Measurements from ENCODE around the gene KPNA6. TPM values are rescaled to one million over a fixed set of nuclear protein-coding genes. Genes with fewer than 3 reads are reported as not detected.

KPNA6 gene
- polyA plus RNA-seq, 1 experiment = 26.6 TPM

DNA sequence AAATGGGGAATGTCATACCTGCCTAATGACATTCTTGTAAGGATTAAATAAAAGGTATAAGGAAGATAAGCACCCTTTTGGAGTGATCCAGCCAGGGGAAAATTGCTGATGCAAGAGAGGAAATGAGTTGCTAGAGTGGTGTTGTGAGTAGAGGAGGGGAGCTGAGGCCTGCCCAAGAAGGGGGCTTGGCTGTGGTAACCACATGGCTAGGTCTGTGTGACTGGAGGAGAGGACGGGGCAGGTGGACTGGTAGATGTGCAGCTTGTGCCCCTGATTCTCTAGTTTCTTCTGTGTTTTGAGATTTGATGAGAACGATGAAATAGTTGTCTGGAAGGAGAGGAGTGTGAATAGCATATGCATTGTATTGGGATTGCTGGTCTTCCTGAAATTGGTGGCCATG is 78.2 kb downstream of the KPNA6 start:
- Histone ChIP-seq H3K27me3 (ENCODE audit: control insufficient read depth, insufficient read depth, low read length) (no peaks in the 10 kb centered on the region), H3K4me3 (ENCODE audit: low read depth, low read length) (no peak overlapping the region), H3K36me3 (ENCODE audit: control insufficient read depth, insufficient read depth, low read length) (peaks cover 36% of the 10 kb centered on the region)
- ChIA-PET CTCF (interaction anchor here (0.6 kb wide), 1 partner anchor 1031 kb away, joined by 3 read pairs; no protein-coding TSS in a partner anchor), POLR2A (interaction anchor here (0.6 kb wide), 1 partner anchor 140 kb away, joined by 4 read pairs; no protein-coding TSS in a partner anchor)
- TF ChIP-seq, protein P1, sequence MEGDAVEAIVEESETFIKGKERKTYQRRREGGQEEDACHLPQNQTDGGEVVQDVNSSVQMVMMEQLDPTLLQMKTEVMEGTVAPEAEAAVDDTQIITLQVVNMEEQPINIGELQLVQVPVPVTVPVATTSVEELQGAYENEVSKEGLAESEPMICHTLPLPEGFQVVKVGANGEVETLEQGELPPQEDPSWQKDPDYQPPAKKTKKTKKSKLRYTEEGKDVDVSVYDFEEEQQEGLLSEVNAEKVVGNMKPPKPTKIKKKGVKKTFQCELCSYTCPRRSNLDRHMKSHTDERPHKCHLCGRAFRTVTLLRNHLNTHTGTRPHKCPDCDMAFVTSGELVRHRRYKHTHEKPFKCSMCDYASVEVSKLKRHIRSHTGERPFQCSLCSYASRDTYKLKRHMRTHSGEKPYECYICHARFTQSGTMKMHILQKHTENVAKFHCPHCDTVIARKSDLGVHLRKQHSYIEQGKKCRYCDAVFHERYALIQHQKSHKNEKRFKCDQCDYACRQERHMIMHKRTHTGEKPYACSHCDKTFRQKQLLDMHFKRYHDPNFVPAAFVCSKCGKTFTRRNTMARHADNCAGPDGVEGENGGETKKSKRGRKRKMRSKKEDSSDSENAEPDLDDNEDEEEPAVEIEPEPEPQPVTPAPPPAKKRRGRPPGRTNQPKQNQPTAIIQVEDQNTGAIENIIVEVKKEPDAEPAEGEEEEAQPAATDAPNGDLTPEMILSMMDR (IDR thresholded peaks at IDR 0.05; ENCODE audit: insufficient read depth, low read depth, low read length) = no peak
- DNase-seq (ENCODE audit: low read depth) = no peak

DNA sequence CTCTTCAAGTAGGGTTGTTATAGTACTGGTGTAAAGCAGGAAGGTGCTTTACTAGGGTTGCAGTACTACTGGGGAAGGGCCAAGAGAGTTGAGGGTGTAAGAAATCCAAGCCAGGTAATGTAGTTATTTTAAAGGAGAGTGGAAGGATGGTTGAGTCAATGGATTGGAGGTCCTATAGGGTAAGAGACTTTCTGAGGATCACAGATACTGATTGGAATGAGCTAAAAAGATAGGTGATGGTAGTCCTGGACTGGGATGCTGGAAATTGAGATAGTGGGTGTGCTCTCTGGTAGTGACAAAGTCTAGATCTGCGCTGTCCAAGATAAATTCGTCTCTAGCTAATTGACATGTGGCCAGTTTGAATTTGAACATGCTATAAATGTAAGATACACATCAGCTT is 78.6 kb downstream of the KPNA6 start:
- DNase-seq (ENCODE audit: low read depth) = no peak
- Histone ChIP-seq H3K4me3 (ENCODE audit: low read depth, low read length) (no peak overlapping the region), H3K36me3 (ENCODE audit: control insufficient read depth, insufficient read depth, low read length) (peaks cover 40% of the 10 kb centered on the region), H3K27me3 (ENCODE audit: control insufficient read depth, insufficient read depth, low read length) (no peaks in the 10 kb centered on the region)
- ChIA-PET POLR2A (interaction anchor here (0.6 kb wide), 1 partner anchor 140 kb away, joined by 4 read pairs; no protein-coding TSS in a partner anchor), CTCF (no interaction called here)
- TF ChIP-seq, protein P1 (IDR thresholded peaks at IDR 0.05; ENCODE audit: insufficient read depth, low read depth, low read length) = no peak

DNA sequence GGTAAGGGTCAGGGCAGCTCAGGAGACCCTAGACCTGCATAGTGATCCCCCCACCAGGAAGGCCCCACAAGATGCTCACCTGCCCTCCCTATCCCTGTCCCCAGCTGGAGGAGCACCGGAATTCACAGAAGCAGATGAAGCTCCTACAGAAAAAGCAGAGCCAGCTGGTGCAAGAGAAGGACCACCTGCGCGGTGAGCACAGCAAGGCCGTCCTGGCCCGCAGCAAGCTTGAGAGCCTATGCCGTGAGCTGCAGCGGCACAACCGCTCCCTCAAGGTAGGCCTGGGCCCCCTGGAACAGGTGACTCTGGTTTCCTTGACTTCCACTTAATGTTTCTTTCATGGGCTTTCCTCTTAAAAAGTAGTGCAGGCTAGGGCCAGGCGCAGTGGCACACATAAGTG is 80.0 kb downstream of the KPNA6 start:
- peaks cover 49% of the 10 kb centered on the region for H3K36me3 ChIP-seq (ENCODE audit: control insufficient read depth, insufficient read depth, low read length)
- no peak for DNase-seq (ENCODE audit: low read depth)
- POLR2A ChIA-PET = no interaction called here
- CTCF ChIA-PET = no interaction called here
- no peak overlapping the region for H3K4me3 ChIP-seq (ENCODE audit: low read depth, low read length)
- H3K27me3 ChIP-seq (ENCODE audit: control insufficient read depth, insufficient read depth, low read length) = no peaks in the 10 kb centered on the region
- TF ChIP-seq, protein P1 (IDR thresholded peaks at IDR 0.05; ENCODE audit: insufficient read depth, low read depth, low read length) = no peak

DNA sequence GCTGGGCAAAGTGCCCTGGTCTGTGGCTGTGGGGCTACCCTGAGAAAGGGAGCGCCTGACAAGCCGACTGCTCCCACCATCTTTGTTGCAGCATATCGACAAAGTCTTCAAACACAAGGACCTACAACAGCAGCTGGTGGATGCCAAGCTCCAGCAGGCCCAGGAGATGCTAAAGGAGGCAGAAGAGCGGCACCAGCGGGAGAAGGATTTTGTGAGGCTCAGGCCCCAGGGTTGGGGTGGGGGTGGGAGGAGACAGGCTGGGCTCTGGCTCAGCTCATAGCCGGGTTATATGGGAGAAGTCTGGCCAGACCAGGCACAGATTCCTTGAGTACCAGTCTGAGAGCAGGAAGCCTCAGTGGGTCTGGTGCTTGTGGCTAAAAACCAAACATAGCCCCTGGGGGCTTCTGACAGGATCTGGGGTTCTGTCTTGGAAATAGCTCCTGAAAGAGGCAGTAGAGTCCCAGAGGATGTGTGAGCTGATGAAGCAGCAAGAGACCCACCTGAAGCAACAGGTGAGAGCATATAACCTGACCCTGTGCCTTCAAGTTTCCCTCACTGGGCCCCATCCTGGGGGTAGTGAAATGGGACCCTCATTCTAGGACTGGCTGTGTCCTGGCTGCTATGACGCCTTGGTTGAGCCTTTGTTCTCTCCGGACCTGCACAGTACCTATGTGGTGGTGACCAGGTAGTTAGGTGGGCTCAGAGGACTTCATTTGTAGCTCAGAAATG is 84.5 kb downstream of the KPNA6 start:
- POLR2A ChIA-PET = no interaction called here
- Histone ChIP-seq H3K4me3 (ENCODE audit: low read depth, low read length) (no peak overlapping the region), H3K36me3 (ENCODE audit: control insufficient read depth, insufficient read depth, low read length) (peaks cover 72% of the 10 kb centered on the region), H3K27me3 (ENCODE audit: control insufficient read depth, insufficient read depth, low read length) (no peaks in the 10 kb centered on the region)
- TF ChIP-seq, protein P1 (IDR thresholded peaks at IDR 0.05; ENCODE audit: insufficient read depth, low read depth, low read length) = no peak
- CTCF ChIA-PET = interaction anchor here (0.9 to 1.1 kb wide), 2 partner anchors 9 to 12 kb away, joined by 3 read pairs; no protein-coding TSS in a partner anchor
- no peak for DNase-seq (ENCODE audit: low read depth)

DNA sequence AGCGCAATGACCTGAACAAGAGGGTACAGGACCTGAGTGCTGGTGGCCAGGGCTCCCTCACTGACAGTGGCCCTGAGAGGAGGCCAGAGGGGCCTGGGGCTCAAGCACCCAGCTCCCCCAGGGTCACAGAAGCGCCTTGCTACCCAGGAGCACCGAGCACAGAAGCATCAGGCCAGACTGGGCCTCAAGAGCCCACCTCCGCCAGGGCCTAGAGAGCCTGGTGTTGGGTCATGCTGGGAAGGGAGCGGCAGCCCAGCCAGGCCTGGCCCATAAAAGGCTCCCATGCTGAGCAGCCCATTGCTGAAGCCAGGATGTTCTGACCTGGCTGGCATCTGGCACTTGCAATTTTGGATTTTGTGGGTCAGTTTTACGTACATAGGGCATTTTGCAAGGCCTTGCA is 87.1 kb downstream of the KPNA6 start:
- H3K27me3 ChIP-seq (ENCODE audit: control insufficient read depth, insufficient read depth, low read length) = no peaks in the 10 kb centered on the region
- peaks cover 58% of the 10 kb centered on the region for H3K36me3 ChIP-seq (ENCODE audit: control insufficient read depth, insufficient read depth, low read length)
- TF ChIP-seq, protein P1 (IDR thresholded peaks at IDR 0.05; ENCODE audit: insufficient read depth, low read depth, low read length) = no peak
- DNase-seq (ENCODE audit: low read depth) = no peak
- no peak overlapping the region for H3K4me3 ChIP-seq (ENCODE audit: low read depth, low read length)
- CTCF ChIA-PET = interaction anchor here (1.4 kb wide), 1 partner anchor 86 kb away, joined by 4 read pairs; no protein-coding TSS in a partner anchor
- POLR2A ChIA-PET = no interaction called here
